Inferior parietal cortex (tissue), 1 donor: ENCODE results near the gene HOXD13.

Experiments used
- DNase-seq: peaks from one replicate; pipeline ENCODE4 v3.0.0-alpha.2; 2016; ENCODE audit errors: extremely low spot score

HOXD13 gene

DNA sequence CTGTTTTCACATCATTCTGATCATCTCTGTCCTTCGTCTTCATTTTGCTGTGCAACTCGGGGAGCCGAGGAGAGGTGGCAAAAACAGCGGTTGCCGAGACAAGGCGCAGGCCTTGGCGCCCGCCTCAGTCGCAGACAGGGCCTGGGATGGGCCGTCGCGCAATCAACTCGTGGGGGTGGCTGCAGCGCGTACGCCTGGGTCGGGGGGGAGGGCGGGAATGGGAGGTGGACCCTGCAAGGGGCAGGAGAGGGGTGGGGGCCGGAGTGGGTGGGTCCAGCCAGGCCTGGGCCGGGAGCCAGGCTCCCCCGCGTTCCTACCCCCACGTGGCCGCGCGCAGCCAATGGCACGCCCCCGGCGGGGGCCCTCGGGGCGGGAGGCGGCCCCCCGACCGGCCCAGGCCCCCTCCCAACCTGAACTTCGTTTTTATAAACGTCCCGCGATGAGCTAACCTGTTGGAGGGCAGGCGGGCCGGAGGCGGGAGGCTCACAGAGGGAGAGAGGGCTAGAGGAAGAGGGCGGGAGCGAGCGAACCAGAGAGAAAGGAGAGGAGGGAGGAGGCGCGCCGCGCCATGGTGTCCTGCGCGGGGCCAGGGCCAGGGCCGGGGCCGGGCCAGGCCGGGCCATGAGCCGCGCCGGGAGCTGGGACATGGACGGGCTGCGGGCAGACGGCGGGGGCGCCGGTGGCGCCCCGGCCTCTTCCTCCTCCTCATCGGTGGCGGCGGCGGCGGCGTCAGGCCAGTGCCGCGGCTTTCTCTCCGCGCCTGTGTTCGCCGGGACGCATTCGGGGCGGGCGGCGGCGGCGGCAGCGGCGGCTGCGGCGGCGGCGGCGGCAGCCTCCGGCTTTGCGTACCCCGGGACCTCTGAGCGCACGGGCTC, at the start of gene HOXD13:
TSS of gene HOXD13 (plus strand) at position 452 of the 875 bp plus-strand sequence. CDS start at position 622, 170 bp downstream.
- DNase-seq, result no peak

DNA sequence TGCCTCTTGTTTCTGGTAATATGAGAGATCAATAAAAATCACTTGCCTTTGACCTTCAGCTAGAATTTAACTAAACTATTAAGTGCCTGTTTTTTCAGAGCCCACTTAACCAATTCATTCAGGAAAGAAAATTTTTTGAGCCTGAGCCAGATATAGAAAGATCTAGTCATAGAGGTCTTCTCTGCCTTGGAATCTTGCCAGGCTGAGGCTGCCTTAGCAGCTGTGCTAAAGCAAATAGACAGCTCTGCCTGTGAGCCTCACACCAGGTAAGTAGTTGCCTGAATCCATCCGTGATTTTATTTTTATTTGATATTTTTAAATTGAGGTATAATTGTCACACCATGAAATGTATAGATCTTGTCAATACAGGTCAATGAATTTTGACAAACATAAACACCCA, 36.1 kb upstream of the HOXD13 start:
- DNase-seq, result no peak

DNA sequence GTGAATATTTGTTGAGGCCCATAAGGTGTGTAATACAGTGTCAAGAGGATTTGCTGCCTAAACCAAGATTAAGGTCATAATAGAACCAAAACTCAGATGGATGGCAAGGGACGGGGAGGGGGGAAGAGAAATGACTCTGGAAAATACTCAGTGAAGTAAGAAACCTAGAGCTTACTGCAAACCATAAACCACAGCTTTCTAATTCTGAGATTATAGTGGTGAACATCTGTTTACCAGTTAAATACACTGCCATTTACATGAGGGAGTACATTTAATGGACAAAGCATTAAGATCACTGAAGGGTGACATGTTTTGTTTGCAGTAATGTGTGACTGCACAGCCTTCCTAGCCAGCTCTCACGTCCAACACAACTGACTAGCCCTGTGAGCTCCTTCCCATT, 28.6 kb upstream of the HOXD13 start:
- no peak for DNase-seq

DNA sequence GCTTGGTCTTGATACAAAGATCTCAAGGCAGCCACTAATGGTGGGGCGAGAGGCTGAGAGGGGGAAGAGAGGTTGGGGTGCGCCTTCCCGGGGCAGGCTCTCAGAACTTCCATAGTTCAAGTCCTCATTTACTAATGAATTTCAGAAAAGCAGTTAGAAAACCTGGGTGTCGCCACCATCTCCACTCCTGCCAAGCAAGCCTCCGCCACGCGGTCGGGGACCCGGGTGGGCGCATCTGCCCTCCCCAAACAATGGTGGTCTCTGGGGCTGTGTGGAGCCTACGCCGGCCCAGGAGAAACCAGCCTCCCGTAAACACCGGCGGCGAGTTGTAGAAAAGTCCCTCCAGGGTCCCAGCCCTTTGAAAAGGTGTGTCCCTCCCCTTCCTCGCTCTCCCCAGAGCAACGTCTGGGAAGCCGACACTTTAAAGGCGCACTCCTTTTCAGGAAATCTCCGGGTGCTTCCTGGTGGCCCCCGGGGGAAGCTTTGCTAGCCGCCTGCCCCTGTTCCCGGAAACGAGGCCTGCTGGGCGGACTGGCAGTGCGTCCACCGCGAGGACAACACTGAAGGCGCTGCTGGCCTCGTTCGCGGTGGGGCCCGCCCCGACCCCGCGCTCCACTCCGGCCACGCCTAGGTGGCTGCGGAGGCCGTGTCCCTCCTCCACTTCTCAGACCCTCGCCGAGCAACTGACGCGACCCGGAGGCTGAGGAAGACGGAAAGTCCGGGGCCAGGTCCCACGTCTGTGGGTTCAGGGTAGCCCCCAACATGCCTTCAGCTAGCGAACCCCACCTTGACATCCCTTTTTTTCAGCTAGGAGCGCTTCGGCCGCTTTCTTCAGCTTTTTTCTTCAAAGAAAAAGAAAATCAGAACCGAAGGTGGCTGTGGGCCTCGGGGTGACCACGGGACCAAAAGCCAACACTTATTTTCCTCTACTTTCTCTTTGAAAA, 25.6 kb upstream of the HOXD13 start:
- no peak for DNase-seq

DNA sequence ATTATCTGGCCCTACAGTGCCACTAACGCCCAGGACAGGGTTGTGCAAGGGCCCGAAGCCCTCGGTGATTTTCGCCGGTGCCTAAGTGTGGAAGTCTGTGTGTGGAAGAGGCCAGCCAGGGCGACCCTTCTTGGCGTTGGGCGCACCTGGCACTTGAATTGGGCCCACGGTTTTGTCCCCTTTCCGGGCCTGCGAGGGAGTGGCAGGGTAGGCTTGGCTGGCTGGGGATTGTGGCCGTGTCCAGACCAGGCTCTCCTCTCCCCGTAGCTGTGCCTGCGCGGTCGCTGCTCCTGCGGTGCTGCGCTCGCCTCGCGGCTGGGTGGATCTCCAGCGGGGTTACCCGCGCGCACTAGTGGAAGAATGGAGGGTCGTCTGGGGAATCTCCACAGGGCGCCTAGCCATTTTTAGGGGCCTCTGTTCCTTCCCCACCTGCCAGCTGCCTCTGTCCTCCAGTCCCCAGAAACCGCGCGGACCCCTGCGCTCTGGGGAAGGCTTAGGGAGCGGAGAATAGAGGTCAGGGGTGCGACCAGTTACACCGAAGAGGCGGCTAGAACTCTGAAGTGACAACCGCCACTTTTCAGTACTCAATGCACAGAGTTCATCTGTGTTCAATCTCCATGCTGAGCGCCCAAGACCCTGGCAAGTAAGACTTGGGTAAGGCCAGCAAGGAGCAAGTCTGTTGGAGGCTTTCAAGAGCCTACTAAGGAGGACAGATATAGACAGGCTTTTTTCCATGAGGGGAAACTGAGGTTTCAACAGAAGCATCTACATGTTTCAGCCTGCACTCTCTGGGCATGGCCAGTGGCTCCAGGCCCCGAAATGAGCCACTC, 24.7 kb upstream of the HOXD13 start:
- no peak for DNase-seq

DNA sequence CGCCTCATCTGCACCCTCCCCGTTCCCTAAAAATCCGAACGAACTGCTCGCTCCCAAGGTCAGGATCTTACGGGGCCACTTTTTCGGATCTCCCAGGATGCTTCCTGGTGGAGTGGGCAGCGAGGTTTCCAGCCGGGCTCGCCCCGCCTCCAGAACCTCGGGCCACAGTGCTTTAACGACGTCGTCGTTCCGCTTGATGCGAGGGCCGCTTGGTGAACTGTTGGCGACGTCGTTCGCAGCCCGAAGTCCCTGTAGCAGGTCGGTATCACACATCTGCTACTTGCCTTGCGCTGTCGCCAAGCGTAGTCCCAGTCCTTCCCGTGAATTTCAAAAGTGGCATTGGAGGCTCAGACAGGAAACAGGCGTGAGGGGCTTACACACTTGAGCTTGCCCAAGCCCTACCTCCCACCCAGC, 24.1 kb upstream of the HOXD13 start:
- DNase-seq, result no peak

DNA sequence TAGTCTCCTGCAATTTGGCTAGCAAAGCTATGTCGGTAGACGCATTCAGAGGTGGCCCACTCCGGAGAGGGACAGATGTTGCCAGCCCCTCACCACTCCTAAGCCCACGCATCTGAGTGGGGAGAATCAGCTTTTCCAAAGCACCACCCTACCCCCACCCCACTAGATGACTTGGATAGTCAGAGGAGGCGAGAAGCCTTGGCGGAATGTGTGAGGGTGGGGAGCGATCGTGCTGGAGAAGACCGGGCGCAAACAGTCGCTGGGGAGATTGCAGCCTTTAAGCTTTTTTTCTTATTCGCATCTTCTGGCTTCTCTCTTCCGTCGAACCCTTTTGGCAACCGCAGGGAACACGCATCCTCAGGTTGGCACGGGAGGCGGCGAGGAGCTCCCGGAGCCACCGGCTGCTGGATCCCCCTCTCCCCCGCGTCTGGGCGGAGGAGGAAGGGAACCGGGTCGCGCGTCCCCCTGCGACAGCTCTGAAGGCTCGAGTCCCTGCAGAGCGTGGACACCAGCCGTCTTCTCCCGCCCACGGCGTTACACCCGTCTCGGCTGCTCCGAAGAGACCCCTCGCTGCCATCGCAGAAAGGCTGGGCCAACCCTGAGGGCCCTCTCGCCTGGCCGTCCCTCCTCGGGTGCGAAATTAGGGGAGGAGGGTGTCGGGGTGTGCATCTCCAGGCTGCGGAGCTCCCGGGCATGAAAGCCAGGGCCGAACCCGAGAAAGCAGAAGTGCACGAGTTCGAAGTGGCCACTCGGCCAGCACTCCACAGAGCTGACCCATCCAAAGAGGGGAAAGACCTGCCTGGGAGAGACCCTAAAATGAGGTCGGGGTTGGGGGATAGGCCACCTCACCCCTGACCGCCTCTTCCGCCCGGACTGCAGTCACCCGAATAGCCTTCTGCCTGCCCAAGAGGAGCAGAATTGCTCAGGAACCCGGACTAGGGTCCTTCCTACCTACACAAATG, 20.9 kb upstream of the HOXD13 start:
- DNase-seq, result no peak

DNA sequence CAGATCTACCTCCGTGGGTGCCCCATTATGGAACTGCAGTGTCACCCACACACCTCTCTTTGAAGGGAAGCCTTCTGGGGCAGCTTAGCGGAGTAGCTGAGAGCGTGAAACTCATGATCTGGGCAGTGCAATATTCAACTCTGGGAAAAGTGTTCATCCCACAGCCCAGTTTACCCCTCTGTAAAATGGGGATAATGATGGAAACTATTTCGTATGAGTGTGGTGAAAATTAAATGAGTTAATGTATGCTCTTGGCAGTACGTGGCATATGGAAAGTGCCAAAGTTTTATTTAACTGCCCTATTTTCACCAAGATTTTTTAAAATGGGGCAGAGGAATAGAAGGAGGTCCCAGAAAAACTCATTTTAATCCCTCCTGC, 20.2 kb upstream of the HOXD13 start:
- DNase-seq, result no peak

DNA sequence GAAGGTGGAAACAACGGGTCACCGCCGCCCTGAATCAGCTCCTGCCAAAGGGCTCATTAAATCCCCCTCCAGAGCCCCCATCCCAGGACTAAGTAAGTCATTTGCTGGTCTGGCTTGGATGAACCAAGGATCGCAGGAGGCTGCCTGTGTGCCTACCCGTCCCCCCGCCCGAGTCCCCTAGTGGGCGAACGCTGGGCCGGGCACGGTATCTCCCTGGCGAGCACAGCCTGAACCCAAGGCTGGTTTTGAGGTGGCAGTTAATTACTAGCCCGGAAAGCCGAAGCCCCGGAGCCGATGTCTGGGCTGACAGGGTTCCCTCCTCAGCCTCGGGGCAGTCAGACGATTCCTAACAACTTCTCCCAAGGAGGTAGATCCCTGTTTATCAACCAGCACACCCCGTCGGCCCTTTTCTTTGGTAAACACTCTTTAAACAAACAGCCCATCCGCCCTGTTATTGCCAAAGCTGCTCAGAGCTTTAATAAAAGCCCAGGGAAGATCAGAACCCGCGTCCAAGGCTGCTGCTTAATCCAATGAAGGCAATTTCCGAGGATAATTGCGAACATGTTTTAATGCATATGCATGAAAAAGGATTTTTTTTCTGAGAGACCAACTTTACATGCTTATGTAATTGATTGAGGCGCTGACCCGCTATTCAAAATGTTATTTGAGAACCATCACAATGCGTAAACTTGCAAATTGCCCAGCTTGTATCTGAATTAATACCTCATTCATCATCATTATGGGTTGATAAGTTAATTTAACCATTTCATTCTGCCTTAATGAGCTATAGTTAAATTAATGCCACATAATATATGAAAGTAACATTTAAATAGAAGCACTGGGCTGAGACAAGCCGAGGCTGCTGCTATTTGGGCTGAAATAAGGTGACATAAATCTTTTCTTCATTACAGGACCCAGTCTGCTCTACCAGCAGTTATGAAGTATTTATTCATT, 19.3 kb upstream of the HOXD13 start:
- DNase-seq, result no peak

DNA sequence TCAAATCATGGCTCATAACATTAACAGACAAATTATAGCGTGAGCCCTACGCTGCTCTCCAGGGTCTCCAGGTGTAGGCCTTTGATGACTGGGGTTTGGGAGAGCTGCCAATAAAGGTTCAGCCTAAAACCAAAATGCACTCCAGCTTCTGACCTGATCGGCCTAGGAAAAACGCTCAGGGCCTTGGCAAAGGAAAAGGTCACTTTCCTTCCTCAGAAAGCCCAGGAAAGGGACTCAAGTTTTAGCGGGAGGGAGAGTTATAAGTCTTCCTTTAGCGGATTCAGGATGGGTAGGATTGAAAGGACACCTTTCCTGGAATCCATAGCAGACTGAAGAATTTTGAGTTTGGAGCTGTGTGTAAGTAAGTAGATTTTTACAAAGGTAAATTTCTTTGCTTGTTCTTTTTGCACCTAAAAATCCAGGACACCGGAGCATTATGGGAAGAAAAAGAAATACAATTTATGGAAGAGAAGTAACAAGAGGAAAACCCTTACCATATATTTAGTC, 17.5 kb upstream of the HOXD13 start:
- DNase-seq, result no peak

DNA sequence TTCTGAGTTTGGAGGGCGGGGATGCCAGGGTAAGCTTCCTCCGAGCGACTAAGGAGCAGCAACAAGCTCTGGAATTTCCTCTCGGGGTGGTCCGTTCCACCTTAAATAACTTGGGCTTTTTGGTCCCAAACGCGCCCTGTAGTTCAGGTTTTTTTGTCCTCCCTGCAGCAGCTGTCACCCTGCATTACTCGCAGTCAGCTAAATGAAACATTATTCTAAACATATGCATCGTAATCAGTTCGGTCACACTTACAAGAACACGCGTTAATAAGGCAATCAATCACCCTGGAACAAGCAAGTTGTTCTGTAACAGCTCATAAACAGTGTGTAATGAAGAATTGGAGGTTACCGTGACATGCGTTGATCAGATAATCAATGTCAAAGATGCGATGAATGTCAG, 17.0 kb upstream of the HOXD13 start:
- no peak for DNase-seq

DNA sequence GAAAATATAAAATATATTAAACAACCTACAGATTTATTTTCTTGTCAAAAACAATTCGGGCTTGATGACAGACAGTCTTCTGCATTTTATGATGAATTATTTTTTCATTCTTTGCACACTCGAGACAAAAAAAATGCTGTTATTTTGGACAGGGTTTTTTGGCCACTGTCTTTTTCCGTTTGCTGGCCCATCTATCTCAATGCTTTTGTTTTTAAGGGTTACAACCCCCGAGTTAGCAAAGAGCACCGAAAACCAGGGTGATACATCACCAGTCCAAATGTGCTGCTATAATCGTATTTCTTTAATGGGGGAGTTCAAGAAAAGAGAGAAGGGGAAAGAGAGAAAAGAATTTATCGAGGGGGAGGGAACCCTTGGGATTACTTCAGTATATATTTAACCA, 16.5 kb upstream of the HOXD13 start:
- DNase-seq, result no peak

DNA sequence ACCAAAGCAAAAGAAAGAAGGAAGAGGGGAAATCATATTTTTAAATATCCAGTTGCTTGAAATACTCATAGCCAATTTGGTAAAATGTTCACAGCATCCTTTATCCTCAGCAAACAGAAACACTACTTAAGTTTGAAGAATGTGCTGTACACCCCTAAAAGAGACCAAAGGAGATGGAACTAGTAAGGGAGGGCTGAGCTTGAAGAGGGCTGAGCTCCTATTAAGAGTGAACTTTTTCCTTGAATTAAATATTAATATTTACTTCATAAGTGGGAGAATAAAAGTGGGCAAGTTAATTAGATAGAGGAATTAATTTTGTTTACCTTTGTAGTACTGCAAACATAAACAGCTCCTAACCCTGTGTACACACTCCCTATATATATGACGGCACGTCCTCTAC, 15.7 kb upstream of the HOXD13 start:
- DNase-seq, result no peak

DNA sequence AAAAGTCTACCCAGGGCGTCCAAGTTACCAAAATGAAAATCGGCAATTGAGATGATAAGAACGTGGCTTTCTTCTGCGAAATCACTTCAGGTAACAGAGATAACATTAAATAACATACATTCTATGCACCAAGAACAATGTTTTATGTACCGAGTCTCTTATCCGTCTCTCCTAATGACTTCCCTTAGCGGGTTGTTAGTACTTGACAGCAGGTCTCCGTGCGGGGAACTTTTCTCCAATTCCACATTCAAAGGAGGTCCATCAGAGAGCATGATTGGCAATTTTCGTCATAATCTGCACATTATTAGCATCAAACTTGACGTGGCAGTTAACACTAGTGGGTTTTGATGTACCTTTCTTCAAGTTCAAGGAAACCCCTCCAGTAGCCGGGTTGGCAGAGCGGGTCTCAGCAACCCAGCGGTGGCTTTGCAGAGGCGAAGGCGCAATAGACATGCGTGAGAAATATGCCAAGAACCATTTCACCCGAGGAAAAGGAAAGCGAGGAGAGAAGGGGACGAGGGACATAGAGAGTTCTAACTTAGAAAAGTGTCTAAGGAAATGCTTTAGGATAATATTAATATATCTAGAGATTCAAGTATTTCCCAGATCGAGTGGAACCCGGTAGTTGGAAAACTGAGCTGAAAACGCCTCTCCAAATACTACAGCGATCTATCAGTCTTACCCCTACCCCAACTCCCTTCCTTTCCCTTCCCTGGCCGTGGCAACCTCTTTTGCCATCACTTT, 13.8 kb upstream of the HOXD13 start:
- DNase-seq, result no peak

DNA sequence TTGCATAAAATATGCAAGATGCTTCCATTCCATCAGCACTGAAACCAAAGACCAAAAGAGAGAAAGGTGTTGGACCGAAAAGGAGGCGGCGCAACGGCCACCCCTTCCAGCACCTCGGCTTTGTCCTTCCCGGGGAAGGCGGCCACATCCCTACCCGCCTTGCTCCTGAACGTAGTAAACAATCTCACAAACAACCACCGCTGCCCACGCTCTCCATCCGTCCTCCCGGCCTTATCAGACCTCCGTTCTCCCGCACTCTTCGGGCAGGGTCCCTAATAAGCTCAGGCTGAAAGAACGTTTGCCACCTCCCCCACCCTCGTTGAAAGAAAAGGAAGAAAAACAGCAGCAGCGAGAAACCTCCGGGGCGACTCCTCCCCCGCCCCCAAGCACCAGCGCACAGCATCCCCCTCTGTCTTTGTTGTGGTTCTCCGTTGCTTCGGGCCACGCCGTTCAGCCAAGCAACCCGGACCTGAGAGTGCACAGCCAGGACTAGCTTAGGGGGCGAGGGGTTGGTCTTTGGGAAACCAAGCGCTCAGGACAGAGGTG, 13.2 kb upstream of the HOXD13 start:
- DNase-seq, result no peak

DNA sequence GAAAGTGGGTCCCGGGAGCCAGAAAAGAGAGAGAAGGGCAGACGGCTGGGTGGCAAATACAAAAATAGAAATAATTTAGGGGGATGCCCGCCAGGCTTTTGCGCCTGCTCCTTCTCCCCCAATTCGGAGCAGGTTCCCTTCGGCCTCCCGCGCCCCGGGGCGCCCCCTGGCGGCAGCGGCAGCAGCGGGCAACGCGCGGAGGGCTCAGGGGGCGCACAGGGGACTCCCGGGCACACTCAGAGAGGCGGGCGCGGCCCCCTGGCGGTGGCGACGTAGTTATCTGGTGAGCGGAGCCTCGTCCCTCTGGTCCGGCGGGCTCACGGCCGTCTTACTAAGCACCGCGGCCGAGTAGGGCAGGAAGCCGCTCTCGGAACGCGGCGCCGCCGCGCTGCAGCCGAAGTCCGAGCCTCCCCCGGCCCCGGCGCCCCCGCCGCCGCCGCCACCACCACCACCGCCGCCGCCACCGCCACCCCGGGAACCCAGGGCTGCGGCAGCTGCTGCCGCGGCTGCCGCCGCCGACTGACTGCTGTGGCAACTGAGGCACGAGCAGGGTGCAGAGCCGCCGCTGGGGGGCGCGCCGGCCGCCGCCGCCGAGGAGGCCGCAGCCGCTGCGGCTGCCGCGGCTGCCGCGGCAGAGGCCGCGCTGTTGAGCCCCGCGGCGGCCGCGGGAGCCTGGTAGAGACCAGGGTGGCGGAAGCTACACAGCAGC, 12.5 kb upstream of the HOXD13 start:
- no peak for DNase-seq

DNA sequence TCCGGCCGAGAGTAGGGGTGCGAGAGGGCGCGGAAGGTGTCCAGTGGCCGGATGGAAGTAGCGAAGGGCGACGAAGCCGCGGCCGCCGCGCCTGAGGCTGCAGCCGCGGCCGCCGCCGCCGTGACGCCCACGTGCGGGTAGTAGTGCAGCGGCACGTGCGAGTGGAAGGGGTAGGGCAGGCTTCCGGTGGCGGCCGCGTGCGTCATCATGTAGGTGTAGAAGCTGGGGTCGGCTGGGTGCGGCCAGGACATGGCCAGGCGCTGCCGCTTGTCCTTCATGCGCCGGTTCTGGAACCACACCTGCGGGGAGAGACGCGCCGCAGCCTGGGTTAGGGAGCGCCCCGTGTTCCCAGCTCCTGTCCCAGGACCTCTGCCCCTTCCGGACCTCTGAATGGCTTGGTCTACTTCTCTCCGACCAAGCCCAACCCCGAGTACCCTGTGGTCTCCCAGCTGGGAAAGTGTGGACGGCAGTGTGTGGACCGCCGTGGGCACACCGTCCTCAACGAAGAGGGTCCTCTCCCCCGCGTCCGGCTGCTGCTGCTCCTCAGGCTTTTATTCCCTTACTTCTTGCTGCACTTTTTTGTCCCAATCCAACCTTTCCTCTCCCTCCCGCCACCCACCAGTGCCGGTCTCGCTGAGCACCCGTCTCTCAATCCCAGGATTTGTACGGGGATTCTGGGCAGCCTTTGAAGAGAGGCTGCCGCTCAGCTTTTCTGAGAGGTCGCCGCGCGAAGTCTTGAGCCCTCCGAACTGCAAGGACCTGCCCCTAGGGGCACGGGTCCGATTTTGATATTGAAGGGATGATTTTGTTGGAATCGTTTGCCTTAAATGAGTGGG, 11.8 kb upstream of the HOXD13 start:
- no peak for DNase-seq
